Stimulated activated CD8-positive, alpha-beta memory T cell treated with anti-CD3 and anti-CD28 coated beads, Interleukin-7, amount 100 ng/mL, for 1 hour (primary cell): ENCODE data around the gene FTCD.
"Not testable (repeated sequence)": the region's sequence is repeated elsewhere in the genome, so short reads cannot be mapped to it uniquely, and the experiment has no call there.

Experiments
- DNase-seq, 2 donors: peaks; one replicate each; pipeline ENCODE4 v3.0.0-alpha.2; 2020; ENCODE audit warnings: low read depth in 2 of 2

FTCD gene

DNA sequence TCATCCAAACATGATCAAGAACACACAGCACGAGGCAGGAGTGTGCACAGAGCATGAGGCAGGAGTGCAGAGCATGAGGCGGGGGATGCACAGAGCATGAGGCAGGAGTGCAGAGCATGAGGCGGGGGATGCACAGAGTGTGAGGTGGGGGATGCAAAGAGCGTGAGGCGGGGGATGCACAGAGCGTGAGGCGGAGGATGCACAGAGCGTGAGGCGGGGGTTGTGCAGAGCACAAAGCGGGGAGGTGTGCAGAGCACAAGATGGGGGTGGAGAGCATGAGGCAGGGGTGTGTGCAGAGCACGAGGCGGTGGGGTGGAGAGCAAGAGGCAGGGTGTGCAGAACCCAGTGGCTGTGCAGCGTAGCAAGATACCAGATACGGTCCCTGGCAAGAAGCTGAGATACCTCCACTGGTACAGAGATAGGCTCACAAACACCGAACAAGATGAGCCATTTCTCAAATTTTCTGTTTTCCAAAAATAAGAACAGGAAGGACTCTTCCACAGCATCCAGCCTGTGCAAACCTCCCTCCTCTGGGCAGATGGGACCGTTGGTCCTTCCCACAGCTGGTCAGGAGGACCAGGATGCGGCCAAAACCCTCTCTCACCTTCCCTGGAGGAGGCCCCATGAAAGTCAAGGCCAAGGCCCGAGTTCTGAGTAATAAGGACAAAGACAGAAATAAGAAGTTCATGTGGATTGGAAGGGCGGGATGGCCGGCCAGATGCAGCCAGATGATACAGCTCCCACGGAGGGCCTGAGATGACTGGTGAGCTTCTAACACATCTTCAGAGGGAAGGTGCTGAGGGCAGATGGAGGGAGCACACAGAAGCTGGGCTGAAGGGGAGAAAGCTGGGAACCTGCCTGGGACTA is 16.9 kb upstream of the FTCD start:
- DNase-seq: no peak

- no peak for DNase-seq
Measured at GRCh38 chr21:46171585-46171984, 16.2 kb upstream of the FTCD start.

GRCh38 chr21:46170436-46171193 is 15.2 kb upstream of the FTCD start:
- DNase-seq: not testable (repeated sequence)

DNA sequence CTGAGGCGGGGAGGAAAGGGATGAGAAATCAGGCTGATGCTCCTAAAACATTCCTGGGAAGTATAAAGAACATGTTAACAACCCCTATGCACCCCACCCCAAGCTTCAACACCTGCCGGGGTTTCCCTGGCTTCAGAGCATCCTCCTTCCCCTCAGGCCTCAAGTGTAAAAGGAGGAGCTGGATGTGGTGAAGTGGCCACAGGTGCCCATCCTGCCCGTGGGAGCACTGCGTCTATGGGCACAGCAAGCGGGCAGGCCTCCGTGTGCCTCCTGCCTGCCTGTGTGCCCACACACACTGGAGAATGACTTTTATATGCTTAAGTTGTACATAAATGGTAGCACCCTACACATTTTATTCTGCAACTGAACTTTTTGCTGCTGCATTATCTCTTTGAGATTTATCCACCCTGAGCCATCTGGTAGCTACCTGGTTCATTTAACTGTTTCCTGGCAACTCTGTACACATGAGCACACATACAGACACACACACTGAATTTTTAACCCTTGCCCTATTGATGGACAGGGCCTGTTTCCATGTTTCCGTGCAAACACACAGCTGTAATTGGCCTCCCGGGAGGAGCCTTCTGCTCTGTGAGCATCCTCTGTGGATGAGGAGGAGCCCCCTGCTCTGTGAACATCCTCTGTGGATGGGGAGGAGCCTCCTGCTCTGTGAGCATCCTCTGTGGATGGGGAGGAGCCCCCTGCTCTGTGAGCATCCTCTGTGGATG is 13.4 kb upstream of the FTCD start:
- no peak for DNase-seq

DNA sequence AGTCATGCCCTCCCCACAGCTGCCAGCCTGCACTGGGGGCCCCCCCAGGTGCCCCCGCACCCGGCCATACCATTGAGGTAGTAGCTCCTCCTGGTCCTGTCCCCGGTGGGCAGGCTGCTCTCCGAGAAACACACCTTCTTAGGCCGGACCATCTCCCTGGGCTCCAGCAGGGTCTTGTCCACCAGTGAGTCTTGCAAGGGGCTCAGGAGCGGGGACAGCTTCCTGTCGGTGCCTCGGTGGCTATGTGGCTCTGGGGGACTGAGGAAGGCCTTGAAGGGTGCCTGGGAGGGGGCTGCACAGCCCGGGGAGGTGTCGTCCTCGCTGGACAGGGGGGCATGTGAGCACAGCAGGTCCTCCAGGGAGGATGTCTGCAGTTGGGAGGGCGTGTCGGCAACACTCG is 12.9 kb upstream of the FTCD start:
- no peak for DNase-seq

GRCh38 chr21:46165098-46165497 is 9.7 kb upstream of the FTCD start:
- DNase-seq: no peak

GRCh38 chr21:46163380-46163779 is 8.0 kb upstream of the FTCD start:
- DNase-seq: no peak

DNA sequence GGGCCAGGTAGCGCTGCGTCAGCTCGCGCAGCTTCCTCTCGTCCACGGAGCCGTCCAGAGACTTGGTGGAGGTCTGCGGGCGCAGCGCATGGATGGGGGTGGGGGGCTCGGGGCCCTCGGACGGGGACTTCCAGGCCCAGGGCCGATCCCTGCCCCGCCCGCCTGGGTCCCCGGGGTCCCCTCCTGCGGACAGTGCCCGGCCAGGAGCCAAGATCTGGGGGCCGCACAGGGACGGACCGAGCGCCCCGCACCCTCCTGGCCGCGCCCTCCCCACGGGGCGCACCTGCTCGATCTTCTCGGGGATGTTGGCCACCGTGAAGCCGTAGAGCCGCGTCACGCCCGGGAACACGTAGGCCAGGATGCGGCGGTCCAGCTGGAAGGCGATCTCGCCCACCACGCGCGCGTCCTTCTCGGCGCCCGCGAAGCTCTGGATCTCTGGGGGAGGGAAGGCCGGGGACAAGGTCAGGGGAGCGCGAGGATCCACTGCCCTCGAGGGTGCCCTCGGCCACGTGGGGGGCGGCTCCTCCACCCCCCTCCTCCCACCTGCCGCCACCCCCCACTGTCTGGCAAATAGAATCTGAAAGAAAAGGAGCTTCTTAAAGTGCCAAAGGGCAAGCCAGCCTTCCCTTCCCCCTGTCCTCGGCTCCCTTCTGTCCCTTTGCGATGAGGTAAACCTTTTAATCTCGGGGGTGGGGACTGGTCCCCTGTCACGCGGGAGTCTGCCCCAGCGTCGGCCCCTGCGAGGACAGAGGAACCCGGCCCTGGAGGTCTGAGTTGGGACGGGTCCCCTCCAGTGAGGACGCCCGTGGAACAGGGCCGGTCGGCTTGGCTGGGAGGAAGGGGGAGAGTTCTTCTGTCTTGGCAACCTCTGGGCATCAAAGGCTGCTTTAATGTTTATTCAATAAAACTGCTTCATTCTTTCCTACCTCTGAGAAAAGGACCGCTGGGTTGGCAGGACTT is 6.5 kb upstream of the FTCD start:
- no peak for DNase-seq

GRCh38 chr21:46160907-46161632 is 5.7 kb upstream of the FTCD start:
- no peak for DNase-seq

- no peak for DNase-seq
Measured at GRCh38 chr21:46160657-46160906, 5.2 kb upstream of the FTCD start.

- no peak for DNase-seq
Measured at GRCh38 chr21:46159841-46160656, 4.7 kb upstream of the FTCD start.

- DNase-seq: no peak
Measured at GRCh38 chr21:46159390-46159789, 4.0 kb upstream of the FTCD start.

- DNase-seq: no peak
Measured at GRCh38 chr21:46158666-46159300, 3.4 kb upstream of the FTCD start.

DNA sequence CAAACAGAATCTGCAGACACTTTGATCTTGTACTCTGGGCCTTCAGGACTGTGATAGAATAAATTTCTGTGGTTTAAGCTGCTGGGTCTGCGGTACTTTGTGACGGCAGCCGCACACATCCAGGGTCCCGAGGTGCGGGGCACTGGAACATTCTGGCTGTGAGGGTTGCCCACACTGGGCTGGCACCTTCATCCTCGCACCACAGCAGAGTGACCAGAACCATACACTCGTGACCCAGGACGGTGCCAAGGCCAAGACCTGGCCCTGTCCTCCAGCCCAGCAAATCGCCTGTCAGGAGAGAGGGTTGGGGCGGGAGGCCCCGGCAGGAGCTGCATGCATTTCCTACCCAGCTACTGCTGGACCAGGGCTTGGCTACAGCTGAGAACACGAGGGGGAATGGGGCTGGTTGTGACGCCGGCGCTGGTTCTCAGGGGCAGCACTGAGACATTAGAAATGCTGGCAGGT is 2.6 kb upstream of the FTCD start:
- DNase-seq: no peak

GRCh38 chr21:46157396-46157986 is 2.1 kb upstream of the FTCD start:
- no peak for DNase-seq

- no peak for DNase-seq
Measured at GRCh38 chr21:46156678-46157077, 1.3 kb upstream of the FTCD start.

DNA sequence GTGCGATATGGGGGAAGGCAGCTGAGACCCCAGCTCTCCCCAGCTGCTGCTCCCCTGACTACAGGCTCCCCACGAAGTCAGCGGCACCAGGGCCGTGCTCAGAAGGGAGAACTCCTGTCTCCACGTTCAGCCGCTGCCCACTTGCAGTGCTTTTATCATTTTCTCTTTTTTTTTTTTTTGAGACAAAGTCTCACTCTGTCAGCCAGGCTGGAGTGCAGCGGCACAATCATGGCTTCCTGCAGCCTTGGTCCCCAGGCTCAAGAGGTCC is 933 bp upstream of the FTCD start:
- no peak for DNase-seq

DNA sequence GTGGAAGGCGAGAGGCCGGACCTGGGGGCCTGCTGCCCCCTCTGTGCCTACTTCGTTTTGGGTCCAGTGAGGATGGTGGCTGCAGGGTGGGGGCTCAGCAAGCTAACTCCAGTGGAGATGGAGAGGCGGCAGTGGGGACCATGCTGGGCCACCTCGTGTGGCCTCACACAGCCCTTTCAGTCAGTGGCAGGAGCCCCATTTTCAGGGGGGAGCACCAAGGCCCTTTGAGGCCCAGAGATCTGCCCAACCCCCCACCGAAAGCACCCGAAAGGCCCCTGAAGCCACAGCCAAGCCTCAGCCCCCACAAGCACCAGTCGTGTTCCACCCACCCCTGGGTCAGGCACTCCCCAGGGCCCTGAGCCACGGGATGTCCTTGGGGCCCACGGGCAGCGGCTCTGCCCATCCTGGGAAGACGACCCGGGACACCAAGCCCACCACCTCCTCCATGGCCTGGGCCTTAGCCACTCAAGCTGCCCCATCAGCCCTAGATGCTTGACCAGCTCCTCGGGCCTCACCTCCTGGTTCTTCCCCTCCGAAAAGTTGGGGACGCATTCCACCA is 345 bp downstream of the FTCD start:
- no peak for DNase-seq
